PC-9 (cell line): Measurements from ENCODE around the gene KLHL30.

Experiments
- CTCF ChIP-seq: fragments of 200-600 bp; sonication (generic); conservative IDR thresholded peaks from 2 replicates; pipeline ENCODE4 v1.6.1; 2017; ENCODE audit warnings: mixed run types, antibody characterized with exemption, mild to moderate bottlenecking, moderate library complexity
- EZH2 ChIP-seq: fragments of 200-600 bp; sonication (generic); IDR thresholded peaks from 2 replicates; pipeline ENCODE4 v1.8.0; 2017; ENCODE audit warnings: antibody characterized with exemption, low read depth

DNA sequence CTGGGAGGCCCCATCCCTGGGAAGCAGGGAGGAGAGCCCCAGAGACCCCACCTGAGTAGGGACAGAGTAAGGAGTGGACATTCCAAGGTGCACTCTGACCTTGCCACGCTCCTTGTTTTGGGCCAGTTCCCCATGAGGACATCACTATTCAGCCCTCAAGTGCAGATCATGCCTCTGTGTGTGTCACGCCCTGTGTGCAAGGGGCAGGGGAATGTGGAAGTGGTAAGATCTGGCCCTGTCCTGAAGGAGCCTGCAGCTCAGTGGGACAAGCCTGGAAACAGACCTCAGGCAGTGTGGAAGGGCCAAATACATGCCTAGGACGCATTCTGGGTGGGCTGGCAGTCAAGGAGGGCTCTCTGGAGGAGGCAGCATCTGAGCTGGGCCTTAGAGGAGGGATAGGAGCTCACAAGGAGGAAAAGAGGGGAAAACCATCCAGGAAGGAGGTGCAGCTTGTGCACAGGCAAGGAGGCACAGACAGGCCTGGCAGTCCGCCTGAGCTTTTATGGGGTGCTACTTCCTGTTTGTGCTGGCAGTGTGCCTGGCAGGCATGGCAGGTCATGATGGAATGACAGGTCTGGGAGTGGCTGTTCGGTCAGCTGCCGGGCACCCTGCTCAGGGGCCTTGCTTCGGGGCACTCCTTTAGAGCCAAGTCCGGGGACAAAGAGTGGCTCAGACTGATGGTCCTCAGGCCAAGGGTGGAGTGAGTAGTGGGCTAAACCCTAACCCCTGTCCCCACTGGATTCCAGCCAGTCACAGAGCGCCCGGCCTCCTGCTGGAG, 3.3 kb downstream of the KLHL30 start:
- TF ChIP-seq CTCF, result no peak
- no peak for TF ChIP-seq EZH2
